ENCODE measurements around the gene TF. TPM values are rescaled to one million over a fixed set of nuclear protein-coding genes. Genes with fewer than 3 reads are reported as not detected.

TF gene
- polyA plus RNA-seq, 1 experiment, result 0.15 TPM

- H3K9me3 ChIP-seq (ENCODE audit: control insufficient read depth, insufficient read depth, low read length), result no peaks in the 10 kb centered on the region
- no peak overlapping the region for H3K27ac ChIP-seq (ENCODE audit: low read depth, low read length)
- no peak for DNase-seq (ENCODE audit: low read depth, low spot score)
- no peak for TF ChIP-seq CTCF (IDR thresholded peaks at IDR 0.05; ENCODE audit: low read depth, low read length)
- peaks cover 34% of the 10 kb centered on the region for H3K27me3 ChIP-seq (ENCODE audit: control insufficient read depth, insufficient read depth, low read length)
- H3K4me3 ChIP-seq (ENCODE audit: low read depth, low read length), result no peak overlapping the region
- CTCF ChIA-PET, result no interaction called here
- POLR2A ChIA-PET, result no interaction called here
Observed at GRCh38 chr3:133749427-133750258, 3.5 kb downstream of the TF start.

GRCh38 chr3:133750259-133750656 lies 4.1 kb downstream of the TF start:
- no peak for TF ChIP-seq CTCF (IDR thresholded peaks at IDR 0.05; ENCODE audit: low read depth, low read length)
- H3K9me3 ChIP-seq (ENCODE audit: control insufficient read depth, insufficient read depth, low read length), result no peaks in the 10 kb centered on the region
- ChIA-PET CTCF (no interaction called here), POLR2A (no interaction called here)
- H3K27me3 ChIP-seq (ENCODE audit: control insufficient read depth, insufficient read depth, low read length), result peaks cover 32% of the 10 kb centered on the region
- no peak overlapping the region for H3K27ac ChIP-seq (ENCODE audit: low read depth, low read length)
- H3K4me3 ChIP-seq (ENCODE audit: low read depth, low read length), result no peak overlapping the region
- no peak for DNase-seq (ENCODE audit: low read depth, low spot score)

DNA sequence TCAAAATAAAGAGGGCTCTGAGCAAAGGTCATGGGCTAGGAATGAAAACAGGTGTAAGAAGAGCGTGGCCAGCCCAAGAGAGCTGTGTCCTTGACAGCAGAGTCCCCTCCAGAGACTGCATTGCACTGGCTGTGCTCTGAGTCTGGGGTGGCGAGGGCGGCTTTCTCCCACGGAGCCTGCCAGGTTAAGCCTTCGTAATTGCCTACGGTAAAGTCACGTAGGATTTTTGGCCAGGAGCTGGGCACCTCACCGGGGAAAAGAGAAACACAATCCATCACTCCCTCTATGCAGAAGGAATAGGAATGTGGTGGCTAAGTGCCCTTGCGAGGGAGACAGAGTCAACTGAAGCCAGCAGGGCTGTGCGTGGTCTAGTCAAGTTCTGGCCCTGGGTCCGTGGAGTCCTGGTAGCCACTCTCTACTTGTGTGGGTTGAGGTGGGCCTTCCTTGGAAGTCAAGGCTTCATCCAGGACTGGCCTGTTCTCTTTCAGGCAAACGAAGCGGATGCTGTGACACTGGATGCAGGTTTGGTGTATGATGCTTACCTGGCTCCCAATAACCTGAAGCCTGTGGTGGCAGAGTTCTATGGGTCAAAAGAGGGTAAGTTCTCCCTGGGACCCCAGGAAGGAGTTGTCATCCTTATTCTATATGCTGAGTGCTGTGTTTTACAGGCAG lies 7.0 kb downstream of the TF start:
- H3K27ac ChIP-seq (ENCODE audit: low read depth, low read length), result no peak overlapping the region
- TF ChIP-seq CTCF (IDR thresholded peaks at IDR 0.05; ENCODE audit: low read depth, low read length), result no peak
- no peak for DNase-seq (ENCODE audit: low read depth, low spot score)
- H3K9me3 ChIP-seq (ENCODE audit: control insufficient read depth, insufficient read depth, low read length), result no peaks in the 10 kb centered on the region
- peaks cover 10% of the 10 kb centered on the region for H3K27me3 ChIP-seq (ENCODE audit: control insufficient read depth, insufficient read depth, low read length)
- ChIA-PET CTCF (no interaction called here), POLR2A (no interaction called here)
- no peak overlapping the region for H3K4me3 ChIP-seq (ENCODE audit: low read depth, low read length)

DNA sequence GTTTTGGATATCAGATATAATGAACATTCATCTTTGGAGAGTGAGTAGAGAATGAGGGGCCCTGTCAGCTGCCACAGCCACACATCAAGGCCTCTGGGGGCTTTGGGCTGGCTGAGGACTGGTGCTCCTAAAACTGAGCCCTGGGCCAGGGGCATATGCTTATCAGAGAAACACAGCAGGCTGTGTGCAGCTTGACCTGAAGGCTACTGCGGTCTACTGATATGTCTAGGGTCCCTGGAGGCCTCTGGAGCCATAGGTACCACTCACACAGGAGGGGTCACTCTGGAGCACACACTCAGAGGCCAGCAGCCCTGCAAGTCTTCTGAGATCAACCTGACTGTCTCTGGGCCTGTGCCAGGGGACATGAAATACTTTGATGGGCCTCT lies 7.6 kb downstream of the TF start:
- Histone ChIP-seq H3K9me3 (ENCODE audit: control insufficient read depth, insufficient read depth, low read length) (no peaks in the 10 kb centered on the region), H3K27ac (ENCODE audit: low read depth, low read length) (no peak overlapping the region), H3K4me3 (ENCODE audit: low read depth, low read length) (no peak overlapping the region), H3K27me3 (ENCODE audit: control insufficient read depth, insufficient read depth, low read length) (peaks cover 7% of the 10 kb centered on the region)
- POLR2A ChIA-PET, result no interaction called here
- CTCF ChIA-PET, result no interaction called here
- no peak for TF ChIP-seq CTCF (IDR thresholded peaks at IDR 0.05; ENCODE audit: low read depth, low read length)
- DNase-seq (ENCODE audit: low read depth, low spot score), result no peak

DNA sequence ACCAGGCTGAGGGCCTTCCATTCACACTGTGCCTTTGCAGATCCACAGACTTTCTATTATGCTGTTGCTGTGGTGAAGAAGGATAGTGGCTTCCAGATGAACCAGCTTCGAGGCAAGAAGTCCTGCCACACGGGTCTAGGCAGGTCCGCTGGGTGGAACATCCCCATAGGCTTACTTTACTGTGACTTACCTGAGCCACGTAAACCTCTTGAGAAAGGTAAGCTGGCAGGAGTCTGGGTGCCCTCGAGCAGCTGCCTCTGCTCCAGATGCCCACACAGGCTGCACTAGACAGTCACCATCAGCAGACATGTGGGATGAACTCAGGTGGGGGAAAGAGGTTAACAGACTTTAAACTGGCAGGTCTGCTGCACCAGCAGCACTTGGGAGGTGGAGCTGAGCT lies 8.3 kb downstream of the TF start:
- POLR2A ChIA-PET, result no interaction called here
- H3K9me3 ChIP-seq (ENCODE audit: control insufficient read depth, insufficient read depth, low read length), result no peaks in the 10 kb centered on the region
- TF ChIP-seq CTCF (IDR thresholded peaks at IDR 0.05; ENCODE audit: low read depth, low read length), result no peak
- CTCF ChIA-PET, result no interaction called here
- no peak overlapping the region for H3K4me3 ChIP-seq (ENCODE audit: low read depth, low read length)
- H3K27ac ChIP-seq (ENCODE audit: low read depth, low read length), result no peak overlapping the region
- DNase-seq (ENCODE audit: low read depth, low spot score), result no peak
- peaks cover 8% of the 10 kb centered on the region for H3K27me3 ChIP-seq (ENCODE audit: control insufficient read depth, insufficient read depth, low read length)
